H9 (cell line): ENCODE measurements around the gene GIT1. TPM values are rescaled to one million over a fixed set of nuclear protein-coding genes. Genes with fewer than 3 reads are reported as not detected.

Experiments used
- DNase-seq: peaks from one replicate; pipeline ENCODE4 v3.0.0-alpha.2; 2017
- H2AFZ ChIP-seq: one replicate; pipeline ENCODE4 v1.6.1; 2013; ENCODE audit warnings: mild to moderate bottlenecking, low read length, control low read depth, moderate library complexity
- H2AK5ac ChIP-seq: 2 replicates; pipeline ENCODE4 v1.6.1; 2013; ENCODE audit warnings: low read length, control low read depth, mixed read lengths; ENCODE audit not compliant: insufficient read length
- H2BK120ac ChIP-seq: one replicate; pipeline ENCODE4 v1.6.1; 2013; ENCODE audit warnings: low read depth, mild to moderate bottlenecking, low read length, control low read depth, inconsistent platforms; ENCODE audit not compliant: poor library complexity, severe bottlenecking
- H2BK12ac ChIP-seq: 2 replicates; pipeline ENCODE4 v1.6.1; 2013; ENCODE audit warnings: low read length, control low read depth, mixed read lengths, low read depth; ENCODE audit not compliant: insufficient read length
- H2BK15ac ChIP-seq: 2 replicates; pipeline ENCODE4 v1.6.1; 2013; ENCODE audit warnings: low read depth, low read length, control low read depth
- H2BK20ac ChIP-seq: one replicate; pipeline ENCODE4 v1.6.1; 2013; ENCODE audit warnings: low read depth, mild to moderate bottlenecking, low read length, control low read depth, inconsistent platforms; ENCODE audit not compliant: poor library complexity, severe bottlenecking
- H2BK5ac ChIP-seq: 2 replicates; pipeline ENCODE4 v1.6.1; 2013; ENCODE audit warnings: low read length, control low read depth, mixed read lengths; ENCODE audit not compliant: insufficient read length
- H3K14ac ChIP-seq: 2 replicates; pipeline ENCODE4 v1.6.1; 2013; ENCODE audit warnings: low read length, control low read depth; ENCODE audit not compliant: insufficient read depth
- H3K18ac ChIP-seq: 2 replicates; pipeline ENCODE4 v1.6.1; 2013; ENCODE audit warnings: low read depth, mild to moderate bottlenecking, mixed read lengths, low read length, control low read depth; ENCODE audit not compliant: insufficient read length
- H3K23ac ChIP-seq: 2 replicates; pipeline ENCODE4 v1.6.1; 2013; ENCODE audit warnings: low read length, control low read depth, mixed read lengths, low read depth; ENCODE audit not compliant: insufficient read length
- H3K23me2 ChIP-seq: 2 replicates; pipeline ENCODE4 v1.6.1; 2013; ENCODE audit warnings: low read depth, mild to moderate bottlenecking, mixed read lengths, low read length, control low read depth; ENCODE audit not compliant: insufficient read length, poor library complexity, severe bottlenecking
- H3K27ac ChIP-seq: 2 replicates; pipeline ENCODE4 v1.5.1; 2013; ENCODE audit warnings: low read length, control low read depth, mixed read lengths, low read depth; ENCODE audit not compliant: insufficient read length
- H3K27me3 ChIP-seq: 2 replicates; pipeline ENCODE4 v1.6.1; 2013; ENCODE audit warnings: low read length, control low read depth, inconsistent platforms; ENCODE audit not compliant: insufficient read depth
- H3K4ac ChIP-seq: 2 replicates; pipeline ENCODE4 v1.6.1; 2013; ENCODE audit warnings: low read depth, mild to moderate bottlenecking, control low read depth, inconsistent platforms, low read length, moderate library complexity
- H3K4me1 ChIP-seq: 2 replicates; pipeline ENCODE4 v1.6.1; 2013; ENCODE audit warnings: low read length, control low read depth, inconsistent platforms; ENCODE audit not compliant: insufficient read depth
- H3K4me2 ChIP-seq: 2 replicates; pipeline ENCODE4 v1.6.1; 2013; ENCODE audit warnings: low read length, control low read depth, mixed read lengths; ENCODE audit not compliant: insufficient read length, insufficient read depth
- H3K56ac ChIP-seq: 2 replicates; pipeline ENCODE4 v1.6.1; 2013; ENCODE audit warnings: low read depth, mild to moderate bottlenecking, mixed read lengths, low read length, control low read depth; ENCODE audit not compliant: insufficient read length
- H3K79me1 ChIP-seq: 2 replicates; pipeline ENCODE4 v1.6.1; 2013; ENCODE audit warnings: low read depth, mild to moderate bottlenecking, moderate library complexity, low read length, control low read depth, inconsistent platforms; ENCODE audit not compliant: insufficient read depth, poor library complexity, severe bottlenecking
- H3K79me2 ChIP-seq: 2 replicates; pipeline ENCODE4 v1.6.1; 2013; ENCODE audit warnings: low read length, control low read depth, inconsistent platforms; ENCODE audit not compliant: insufficient read depth
- H3K9ac ChIP-seq: 2 replicates; pipeline ENCODE4 v1.6.1; 2013; ENCODE audit warnings: low read length, control low read depth, mixed read lengths; ENCODE audit not compliant: insufficient read length; ENCODE audit errors: extremely low read depth
- H3K9me3 ChIP-seq: one replicate; pipeline ENCODE4 v1.6.1; 2013; ENCODE audit warnings: low read depth, low read length, inconsistent platforms; ENCODE audit not compliant: control insufficient read depth
- H3T11ph ChIP-seq: one replicate; pipeline ENCODE4 v1.6.1; 2013; ENCODE audit warnings: mild to moderate bottlenecking, low read length, control low read depth, inconsistent platforms
- H4K20me1 ChIP-seq: one replicate; pipeline ENCODE4 v1.6.1; 2013; ENCODE audit not compliant: control insufficient read depth, insufficient read length, insufficient read depth
- H4K5ac ChIP-seq: 2 replicates; pipeline ENCODE4 v1.6.1; 2013; ENCODE audit warnings: low read depth, mild to moderate bottlenecking, mixed read lengths, low read length, control low read depth; ENCODE audit not compliant: insufficient read length
- H4K8ac ChIP-seq: replicated peaks from 2 replicates; pipeline ENCODE4 v1.6.1; 2013; ENCODE audit warnings: low read length, control low read depth, mixed read lengths, low read depth; ENCODE audit not compliant: insufficient read length
- H4K91ac ChIP-seq: 2 replicates; pipeline ENCODE4 v1.6.1; 2013; ENCODE audit warnings: low read depth, mild to moderate bottlenecking, moderate library complexity, mixed read lengths, low read length, control low read depth; ENCODE audit not compliant: insufficient read length
- H3K27ac Mint-ChIP-seq, 3 experiments: 2 replicates in 2 of 3; 3 replicates in 1 of 3; pipeline ENCODE4 v1.8.0; 2020 to 2021; ENCODE audit warnings: mixed read lengths in 3 of 3, mild to moderate bottlenecking in 1 of 3, moderate library complexity in 1 of 3
- H3K27me3 Mint-ChIP-seq: 2 replicates; pipeline ENCODE4 v1.8.0; 2021; ENCODE audit warnings: low read depth, mild to moderate bottlenecking, moderate library complexity, mixed read lengths
- H3K36me3 Mint-ChIP-seq, 3 experiments: 2 replicates in 2 of 3; 3 replicates in 1 of 3; pipeline ENCODE4 v1.8.0; 2020 to 2021; ENCODE audit warnings: low read depth in 3 of 3, mixed read lengths in 3 of 3; ENCODE audit not compliant: insufficient read depth in 1 of 3
- H3K4me1 Mint-ChIP-seq, 2 experiments: 2 replicates each; pipeline ENCODE4 v1.8.0; 2020; ENCODE audit warnings: mixed read lengths in 2 of 2
- H3K4me3 Mint-ChIP-seq, 2 experiments: 2 replicates in 1 of 2; 3 replicates in 1 of 2; pipeline ENCODE4 v1.8.0; 2020 to 2021; ENCODE audit warnings: mild to moderate bottlenecking in 2 of 2, mixed read lengths in 2 of 2, moderate library complexity in 1 of 2
- H3K9me3 Mint-ChIP-seq, 2 experiments: 2 replicates in 1 of 2; 3 replicates in 1 of 2; pipeline ENCODE4 v1.8.0; 2020; ENCODE audit warnings: mild to moderate bottlenecking in 2 of 2, mixed read lengths in 2 of 2, moderate library complexity in 1 of 2
- CTCF ChIP-seq: fragments of 200-600 bp; sonication (generic); conservative IDR thresholded peaks from 3 replicates; pipeline ENCODE4 v1.8.0; 2021; ENCODE audit warnings: antibody characterized with exemption, mild to moderate bottlenecking
- WGBS: extraction: QIAGEN DNeasy Blood & Tissue Kit; methylation state at CpG from one replicate; pipeline ENCODE4 v1.1.7; 2013; ENCODE audit warnings: missing lambda C conversion rate, low lambda C conversion rate, mixed read lengths; ENCODE audit not compliant: insufficient read length; ENCODE audit errors: extremely low coverage; 5-methylcytosine and 5-hydroxymethylcytosine counted together
- total RNA-seq: library from RNA; stranded (reverse); gene quantifications from 2 replicates; pipeline ENCODE4 v1.2.1, GENCODE V29; 2021

The GIT1 gene
- total RNA-seq, 1 experiment from 2014 or later = 47.4 TPM

GRCh38 chr17:29611351-29612093 lies 22.1 kb upstream of the GIT1 start:
- peaks cover 12 to 31% of the 10 kb centered on the region in 2 experiments for H3K4me1 Mint-ChIP-seq
- Histone ChIP-seq H3K14ac (no peak overlapping the region), H3K4ac (no peak overlapping the region), H3K56ac (no peak overlapping the region), H3K4me2 (no peak overlapping the region), H2AFZ (no peak overlapping the region), H4K5ac (no peak overlapping the region), H4K8ac (no peak overlapping the region), H2BK20ac (no peak overlapping the region), H4K91ac (no peak overlapping the region), H3T11ph (no peak overlapping the region), H3K9me3 (no peaks in the 10 kb centered on the region), H3K9ac (no peak overlapping the region), H3K18ac (no peak overlapping the region), H3K27ac (no peak overlapping the region), H3K4me1 (no peaks in the 10 kb centered on the region; the same call in 1 of the 2 replicates), H3K79me2 (no peaks in the 10 kb centered on the region), H3K23ac (no peak overlapping the region), H2BK120ac (no peak overlapping the region), H3K23me2 (peaks cover 9% of the 10 kb centered on the region), H4K20me1 (no peaks in the 10 kb centered on the region), H2BK15ac (no peak overlapping the region), H2BK5ac (no peak overlapping the region), H2BK12ac (no peak overlapping the region), H3K27me3 (peaks cover 7% of the 10 kb centered on the region), H2AK5ac (no peak overlapping the region), H3K79me1 (no peaks in the 10 kb centered on the region)
- no peaks in the 10 kb centered on the region for H3K9me3 Mint-ChIP-seq
- WGBS = no CpG with 5 or more reads among the region's 11 CpGs
- no peak for DNase-seq
- H3K36me3 Mint-ChIP-seq = peaks cover 2 to 10% (median 8%) of the 10 kb centered on the region in 3 experiments; a peak in 4 of 7 replicates
- TF ChIP-seq CTCF = no peak
- no peak overlapping the region for H3K4me3 Mint-ChIP-seq
- no peak overlapping the region for H3K27ac Mint-ChIP-seq
- H3K27me3 Mint-ChIP-seq = peaks cover 41% of the 10 kb centered on the region
